GM21381 (cell line): Measurements from ENCODE around the gene SOX6.

ENCODE experiments used
- ATAC-seq: cut with Tn5 transposase; IDR thresholded peaks from one replicate; pipeline ENCODE4 v1.9.1; 2021; ENCODE audit warnings: mild to moderate bottlenecking, moderate library complexity; ENCODE audit not compliant: unreplicated experiment

Gene SOX6

GRCh38 chr11:16012125-16012751, 344.1 kb downstream of the SOX6 start:
- no peak for ATAC-seq

DNA sequence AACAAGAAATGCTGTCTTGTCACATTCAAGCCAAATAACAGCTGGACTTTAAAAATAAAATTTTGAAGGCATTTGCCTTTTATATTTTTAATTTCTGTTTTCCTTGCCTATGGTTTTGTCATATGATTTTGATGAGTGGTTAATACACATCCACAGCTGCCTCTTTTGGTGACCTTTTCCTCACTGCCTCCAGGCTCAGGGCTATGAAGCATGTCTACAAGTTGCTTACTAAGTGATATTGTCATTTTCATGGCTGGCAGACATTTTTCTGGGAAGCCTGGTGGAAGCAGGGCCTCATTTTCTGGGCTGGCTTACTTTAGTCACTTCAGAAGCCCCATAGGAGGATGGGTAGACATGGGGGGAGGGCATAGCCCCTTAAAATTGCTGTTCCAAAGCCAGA, 344.9 kb downstream of the SOX6 start:
- no peak for ATAC-seq

GRCh38 chr11:16009021-16009420, 347.3 kb downstream of the SOX6 start:
- no peak for ATAC-seq

DNA sequence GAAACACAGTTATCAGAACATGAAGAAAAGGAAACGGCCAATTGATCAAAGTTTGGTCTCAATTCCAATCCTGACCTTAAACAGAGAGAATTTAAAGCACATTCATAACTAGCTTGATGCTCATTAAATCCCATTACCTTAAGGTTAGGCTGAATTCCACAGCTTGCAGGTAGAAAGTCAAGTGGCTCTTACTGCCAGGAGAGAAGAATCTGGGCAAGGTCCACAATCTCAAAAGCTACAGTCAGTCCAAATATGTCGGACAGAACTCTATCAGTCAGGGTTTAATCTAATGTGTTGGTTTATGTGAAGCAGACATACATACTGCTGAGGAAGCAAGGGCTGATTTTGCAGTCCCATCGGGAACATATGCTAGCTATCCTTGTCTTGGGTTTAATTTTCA, 348.8 kb downstream of the SOX6 start:
- ATAC-seq = no peak

GRCh38 chr11:16002942-16003341, 353.4 kb downstream of the SOX6 start:
- ATAC-seq = no peak

DNA sequence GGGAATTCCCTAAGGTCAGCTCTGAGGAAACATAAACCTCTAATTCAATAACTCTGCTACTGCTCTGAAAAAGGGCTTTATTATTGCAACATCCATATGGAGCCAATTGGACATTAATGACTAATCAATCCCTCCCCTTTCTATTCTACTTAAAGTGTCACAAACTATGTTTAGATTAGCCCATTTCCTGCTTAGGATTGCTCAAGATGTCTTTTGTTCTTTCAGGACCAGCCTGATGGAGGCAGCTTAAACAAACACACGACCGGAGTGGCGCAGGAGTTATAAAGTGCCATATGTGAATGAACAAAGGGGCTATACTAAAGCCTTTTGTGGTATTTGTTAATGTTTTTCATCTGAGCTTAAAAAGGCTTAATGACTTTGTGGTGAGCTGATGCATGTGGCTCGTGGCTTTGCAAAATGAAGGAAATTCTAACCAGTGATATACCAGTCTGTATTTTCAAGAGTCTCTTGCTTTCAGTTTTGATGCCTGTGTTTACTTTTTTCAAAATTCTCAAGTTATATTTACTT, 354.4 kb downstream of the SOX6 start:
- no peak for ATAC-seq

DNA sequence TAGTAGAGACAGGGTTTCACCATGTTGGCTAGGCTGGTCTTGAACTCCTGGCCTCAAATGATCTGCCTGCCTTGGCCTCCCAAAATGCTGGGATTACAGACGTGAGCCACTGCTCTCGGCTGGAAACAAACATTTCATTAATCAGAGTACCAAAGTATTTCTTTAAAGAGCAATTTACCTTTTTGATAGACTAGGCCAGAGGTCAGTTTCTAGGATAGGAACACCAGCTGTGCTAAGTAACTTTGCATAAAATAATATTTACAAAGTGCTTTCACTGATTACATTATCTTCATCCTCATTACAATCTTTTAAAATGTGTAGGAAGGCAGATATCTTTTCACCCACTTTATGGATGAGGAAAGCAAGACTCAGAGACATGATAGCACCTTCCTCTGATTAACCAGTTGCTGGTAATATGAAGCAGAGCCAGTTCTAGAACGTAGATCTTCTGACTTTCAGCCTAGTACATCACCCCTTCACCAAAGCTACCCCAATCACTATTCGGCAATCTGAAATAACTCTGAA, 355.2 kb downstream of the SOX6 start:
- no peak for ATAC-seq

DNA sequence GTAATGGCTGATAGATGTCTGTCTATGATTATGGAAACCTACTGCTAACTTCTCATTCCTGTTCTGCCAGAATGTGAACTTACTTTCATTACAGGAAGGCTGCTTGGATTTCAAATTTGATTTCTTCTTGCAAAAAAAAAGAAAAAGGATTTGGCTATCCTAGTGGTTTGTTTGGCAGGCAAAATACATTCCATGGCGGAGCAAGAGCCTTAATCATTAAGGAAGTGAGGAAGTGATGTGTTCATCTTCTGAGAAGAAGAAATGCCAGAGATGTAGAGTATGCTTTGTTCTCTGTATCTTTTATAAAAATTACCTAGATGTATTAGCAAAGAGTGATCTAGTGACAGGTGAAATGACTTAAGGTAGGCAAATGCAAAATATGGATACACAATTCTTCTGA, 356.3 kb downstream of the SOX6 start:
- ATAC-seq = no peak

GRCh38 chr11:15993345-15993744, 363.0 kb downstream of the SOX6 start:
- ATAC-seq = no peak

DNA sequence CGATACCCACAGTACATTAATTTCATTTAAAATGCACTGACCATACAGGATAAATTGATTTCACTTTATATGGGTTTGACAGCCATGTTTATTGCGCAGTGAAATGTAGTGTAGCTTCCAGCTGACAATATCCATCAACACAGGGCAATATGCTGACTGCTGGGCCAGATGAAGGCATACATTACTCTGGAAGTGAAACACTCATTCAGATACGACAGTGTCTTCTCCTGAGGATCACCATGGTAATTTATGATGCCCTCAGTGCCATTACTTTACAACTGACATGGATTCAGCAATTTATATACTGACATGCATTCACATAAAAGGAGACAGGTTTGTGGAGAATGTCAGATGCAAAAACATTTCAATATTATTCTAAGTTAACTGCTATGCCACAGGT, 365.1 kb downstream of the SOX6 start:
- ATAC-seq = no peak

DNA sequence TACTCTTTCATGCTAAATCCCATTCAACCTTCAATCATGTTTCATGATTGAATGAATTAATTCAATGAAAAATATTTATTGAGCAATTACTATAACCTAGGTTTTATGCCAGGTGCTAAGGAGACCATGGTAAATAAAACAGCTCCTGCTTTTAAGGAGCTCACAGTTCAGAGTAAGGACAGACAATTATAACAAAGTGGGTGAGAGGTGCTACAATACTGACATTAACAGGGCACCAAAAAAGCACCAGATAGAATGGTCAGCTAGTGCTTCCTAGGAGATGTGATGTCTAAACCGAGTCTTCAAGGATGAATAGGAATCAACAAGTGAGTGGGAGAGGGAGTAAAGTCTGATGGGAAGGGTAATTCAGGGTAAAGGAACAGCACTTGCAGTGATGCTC, 366.7 kb downstream of the SOX6 start:
- no peak for ATAC-seq

DNA sequence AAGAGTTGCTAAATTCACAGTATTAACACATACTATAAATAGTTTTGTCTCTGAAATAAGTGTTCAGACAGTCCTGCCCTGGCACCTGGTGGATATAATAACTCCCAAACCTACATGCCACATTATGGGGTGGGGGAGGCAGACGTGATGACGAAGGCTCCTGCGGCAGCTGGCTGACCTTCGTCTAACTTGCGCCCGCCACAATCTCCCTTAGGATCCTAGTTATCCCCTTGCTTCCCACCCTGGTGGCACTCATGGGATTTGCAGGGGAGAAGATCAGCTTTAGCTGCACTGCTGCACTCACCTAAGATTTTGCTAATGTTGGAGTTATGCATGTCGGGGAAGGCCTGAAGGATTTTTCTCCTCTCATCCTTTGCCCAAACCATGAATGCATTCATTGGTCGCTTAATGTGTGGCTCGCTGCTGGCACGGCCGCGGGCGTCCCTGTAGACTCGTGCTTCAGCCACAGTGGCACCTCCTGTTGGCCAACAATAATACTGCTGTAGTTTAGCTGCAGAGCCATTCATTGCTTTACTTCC, 367.6 kb downstream of the SOX6 start:
- no peak for ATAC-seq

DNA sequence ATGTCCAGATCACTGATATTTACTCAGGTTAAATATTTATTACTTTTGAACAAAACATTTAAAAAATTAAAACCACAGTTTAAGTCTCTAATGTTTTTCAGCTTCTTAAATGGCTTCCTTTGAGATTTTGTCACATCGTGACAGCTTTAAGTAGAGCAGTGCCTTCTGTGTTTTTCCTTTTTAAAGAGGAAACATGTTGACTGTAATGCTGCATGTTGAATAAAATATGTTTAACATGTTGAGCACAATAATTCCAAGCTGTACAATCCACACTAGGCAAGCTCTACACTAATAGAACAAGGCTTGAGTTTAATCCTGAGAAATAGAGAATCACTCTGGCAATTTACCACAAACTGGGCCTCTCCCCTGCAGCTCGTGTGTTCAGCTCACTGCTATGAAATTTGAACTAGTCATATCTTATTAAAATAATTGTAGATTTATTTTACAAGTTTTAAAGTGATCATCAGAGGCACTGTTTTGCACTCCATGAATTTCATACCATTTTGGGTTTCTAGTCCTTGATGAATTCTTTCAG, 368.3 kb downstream of the SOX6 start:
- ATAC-seq = no peak

DNA sequence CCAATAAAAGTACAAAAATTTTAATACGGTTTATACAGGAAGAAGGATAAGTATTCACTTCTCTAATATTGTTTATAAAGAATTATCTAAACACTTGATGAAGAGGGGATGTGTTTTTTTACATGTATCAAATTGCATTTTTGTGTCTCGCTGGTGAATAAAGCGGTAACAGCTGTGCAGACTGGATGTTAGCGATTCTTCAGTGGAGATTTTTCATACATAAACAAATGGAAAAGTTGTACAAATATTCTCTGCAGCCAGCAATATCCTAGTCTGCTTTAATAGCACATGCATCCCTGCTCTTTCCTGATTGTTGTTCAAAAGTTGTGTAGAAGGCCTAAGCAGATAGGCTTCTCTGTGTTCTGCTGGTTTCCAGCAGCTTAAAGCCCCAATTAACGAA, 369.3 kb downstream of the SOX6 start:
- no peak for ATAC-seq

DNA sequence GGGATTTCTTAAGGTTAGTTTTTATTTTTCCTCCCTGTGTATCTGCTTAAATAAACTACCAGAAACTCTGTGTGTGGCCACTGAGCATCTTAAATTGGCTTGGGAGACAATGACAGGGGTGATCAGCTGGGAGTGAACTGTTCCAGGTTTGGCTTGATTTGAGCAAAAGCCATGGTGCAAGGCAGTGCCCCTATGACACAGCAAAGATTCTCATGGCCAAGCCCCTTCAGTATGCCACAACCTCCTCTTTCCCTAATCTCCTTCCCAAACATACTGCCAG, 370.5 kb downstream of the SOX6 start:
- ATAC-seq = no peak

- no peak for ATAC-seq
Measured at GRCh38 chr11:15985127-15985859, 371.1 kb downstream of the SOX6 start.

- no peak for ATAC-seq
Measured at GRCh38 chr11:15981292-15981691, 375.1 kb downstream of the SOX6 start.

GRCh38 chr11:15977116-15977515, 379.2 kb downstream of the SOX6 start:
- ATAC-seq = no peak

DNA sequence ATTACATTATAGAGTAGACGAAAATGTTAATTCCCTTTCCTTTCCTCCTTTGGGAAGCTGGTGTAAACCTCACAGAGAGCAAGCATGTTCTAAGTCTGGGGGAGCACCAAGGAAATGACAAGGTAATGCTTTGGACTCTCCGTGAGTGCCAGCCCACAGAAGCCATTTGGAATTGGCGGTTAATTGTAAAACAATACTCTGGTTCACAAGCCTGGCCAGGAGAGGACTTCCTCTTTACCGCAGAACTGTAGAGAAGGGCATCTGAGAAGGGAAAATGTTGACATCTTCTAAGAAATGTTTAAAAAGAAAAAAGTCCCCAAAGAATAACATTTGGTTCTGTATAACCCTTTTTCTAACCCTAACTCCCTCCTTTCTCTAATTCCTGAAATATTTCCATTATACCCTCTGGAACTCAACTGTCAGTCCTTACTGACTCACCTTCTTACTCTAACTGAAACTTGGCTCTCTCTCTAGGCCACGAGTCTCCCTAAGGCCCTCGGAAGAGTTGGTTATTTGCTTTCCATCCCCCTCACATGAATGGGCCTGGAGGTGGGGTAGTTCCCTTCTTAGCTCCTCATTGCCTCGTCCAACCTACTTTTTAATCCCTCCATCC, 379.8 kb downstream of the SOX6 start:
- ATAC-seq = no peak

DNA sequence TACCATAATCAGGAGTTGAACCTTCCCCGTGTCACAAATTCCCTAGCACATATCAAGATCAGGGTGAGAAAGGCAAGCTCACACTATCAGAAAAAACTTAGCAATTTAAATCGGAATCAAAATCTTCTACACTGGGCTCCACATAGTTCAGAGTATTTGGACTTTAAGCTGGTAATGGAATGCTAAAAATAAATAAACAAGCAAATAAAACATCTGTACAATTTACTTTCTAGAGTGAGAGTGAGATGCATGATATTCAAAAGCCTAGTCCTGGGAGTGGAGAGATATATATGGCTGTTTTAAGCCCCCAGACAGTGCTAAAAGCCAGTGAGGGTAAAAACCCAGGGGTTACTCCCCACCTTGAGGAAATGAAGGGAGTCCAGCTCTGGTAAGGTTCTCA, 380.6 kb downstream of the SOX6 start:
- ATAC-seq = no peak

DNA sequence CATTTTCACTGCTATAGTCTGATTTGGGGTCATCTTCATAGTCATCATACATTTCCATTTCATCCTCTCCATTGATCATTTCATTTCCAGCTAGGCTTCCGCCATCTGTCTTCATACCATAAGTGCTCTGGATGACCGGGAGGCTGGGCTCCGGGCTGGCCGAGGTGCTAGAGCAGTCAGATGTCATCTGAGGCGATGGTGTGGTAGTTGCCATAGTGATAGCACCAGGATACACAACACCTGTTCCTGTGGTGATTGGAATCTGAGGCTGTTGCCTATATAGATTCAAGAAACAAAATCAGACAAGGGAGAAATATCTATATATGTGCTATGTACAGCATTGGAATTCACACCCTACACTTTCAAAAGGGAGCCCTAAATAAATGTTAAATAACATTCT, 383.5 kb downstream of the SOX6 start:
- no peak for ATAC-seq

- ATAC-seq = no peak
Measured at GRCh38 chr11:15971215-15971546, 385.2 kb downstream of the SOX6 start.
